Prostate gland (tissue), 2 donors: ENCODE measurements around the gene CDY1.
"Not testable (repeated sequence)": the region's sequence is repeated elsewhere in the genome, so short reads cannot be mapped to it uniquely, and the experiment has no call there.

Source experiments
- CTCF ChIP-seq, 4 experiments: fragments of 200-600 bp in 2 of 4; fragments of 450-650 bp in 2 of 4; sonication (generic) in 2 of 4; IDR thresholded peaks; 1 replicate in 3 of 4; 2 replicates in 1 of 4; pipeline ENCODE4 v1.5.1; 2016 to 2019; ENCODE audit warnings: antibody characterized with exemption in 4 of 4, mild to moderate bottlenecking in 2 of 4, moderate library complexity in 2 of 4
- POLR2AphosphoS5 ChIP-seq: sonication (generic); formaldehyde crosslinking; IDR thresholded peaks from one replicate; pipeline ENCODE4 v1.6.1; 2017; ENCODE audit warnings: antibody characterized with exemption

- not testable (repeated sequence) for TF ChIP-seq POLR2AphosphoS5; CTCF (IDR thresholded peaks at IDR 0.05)
Observed at GRCh38 chrY:25593336-25593735, 28.6 kb upstream of the CDY1 start.
